ENCODE measurements around the gene PNKP. TPM values are rescaled to one million over a fixed set of nuclear protein-coding genes. Genes with fewer than 3 reads are reported as not detected.

Gene PNKP
- total and polyA plus RNA-seq, 10 of the 15 experiments (the other 5 are each of a cell fraction or from before 2014, with no cell fraction given): 2.9 to 82.3 (median 33.2) TPM

DNA sequence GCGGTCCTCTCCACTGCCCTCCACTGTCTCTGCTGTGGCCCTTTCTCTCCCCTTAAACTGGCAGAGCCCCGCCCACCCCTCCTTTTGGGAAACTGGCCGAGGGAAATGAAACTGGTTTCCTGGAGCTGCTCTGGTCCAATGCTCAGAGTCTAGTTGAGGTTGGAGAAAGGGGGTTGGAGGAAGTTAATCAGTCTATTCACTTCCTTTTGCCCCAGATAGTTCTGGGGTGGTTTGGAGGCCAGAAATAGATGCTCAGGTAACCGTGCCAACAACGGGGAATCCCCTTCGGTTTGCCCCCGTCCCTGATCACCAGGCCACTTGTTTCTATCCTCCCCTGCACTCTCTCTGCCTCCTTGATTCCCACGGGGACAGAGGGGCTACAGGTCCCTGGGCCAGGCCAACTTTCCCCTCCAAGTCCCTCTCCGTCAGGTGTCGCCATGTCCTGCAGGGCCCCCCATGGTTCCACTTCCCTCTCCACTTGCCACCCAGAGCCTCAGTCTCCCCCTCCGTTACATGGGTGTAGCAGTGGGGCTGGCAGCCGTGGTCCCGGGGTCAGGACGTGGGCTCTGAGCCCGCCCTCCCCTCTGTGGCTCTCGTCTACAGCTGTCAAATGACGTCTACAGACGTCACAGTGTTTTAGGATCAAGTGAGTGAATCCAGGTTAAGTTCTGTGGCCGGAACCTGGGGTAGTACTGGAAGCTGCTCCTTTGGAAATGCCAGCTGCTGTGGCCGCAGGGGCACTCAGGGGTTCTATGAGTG, 29.7 kb upstream of the PNKP start, which contains the start of gene IL4I1 (continued):
- TF ChIP-seq, protein P1, sequence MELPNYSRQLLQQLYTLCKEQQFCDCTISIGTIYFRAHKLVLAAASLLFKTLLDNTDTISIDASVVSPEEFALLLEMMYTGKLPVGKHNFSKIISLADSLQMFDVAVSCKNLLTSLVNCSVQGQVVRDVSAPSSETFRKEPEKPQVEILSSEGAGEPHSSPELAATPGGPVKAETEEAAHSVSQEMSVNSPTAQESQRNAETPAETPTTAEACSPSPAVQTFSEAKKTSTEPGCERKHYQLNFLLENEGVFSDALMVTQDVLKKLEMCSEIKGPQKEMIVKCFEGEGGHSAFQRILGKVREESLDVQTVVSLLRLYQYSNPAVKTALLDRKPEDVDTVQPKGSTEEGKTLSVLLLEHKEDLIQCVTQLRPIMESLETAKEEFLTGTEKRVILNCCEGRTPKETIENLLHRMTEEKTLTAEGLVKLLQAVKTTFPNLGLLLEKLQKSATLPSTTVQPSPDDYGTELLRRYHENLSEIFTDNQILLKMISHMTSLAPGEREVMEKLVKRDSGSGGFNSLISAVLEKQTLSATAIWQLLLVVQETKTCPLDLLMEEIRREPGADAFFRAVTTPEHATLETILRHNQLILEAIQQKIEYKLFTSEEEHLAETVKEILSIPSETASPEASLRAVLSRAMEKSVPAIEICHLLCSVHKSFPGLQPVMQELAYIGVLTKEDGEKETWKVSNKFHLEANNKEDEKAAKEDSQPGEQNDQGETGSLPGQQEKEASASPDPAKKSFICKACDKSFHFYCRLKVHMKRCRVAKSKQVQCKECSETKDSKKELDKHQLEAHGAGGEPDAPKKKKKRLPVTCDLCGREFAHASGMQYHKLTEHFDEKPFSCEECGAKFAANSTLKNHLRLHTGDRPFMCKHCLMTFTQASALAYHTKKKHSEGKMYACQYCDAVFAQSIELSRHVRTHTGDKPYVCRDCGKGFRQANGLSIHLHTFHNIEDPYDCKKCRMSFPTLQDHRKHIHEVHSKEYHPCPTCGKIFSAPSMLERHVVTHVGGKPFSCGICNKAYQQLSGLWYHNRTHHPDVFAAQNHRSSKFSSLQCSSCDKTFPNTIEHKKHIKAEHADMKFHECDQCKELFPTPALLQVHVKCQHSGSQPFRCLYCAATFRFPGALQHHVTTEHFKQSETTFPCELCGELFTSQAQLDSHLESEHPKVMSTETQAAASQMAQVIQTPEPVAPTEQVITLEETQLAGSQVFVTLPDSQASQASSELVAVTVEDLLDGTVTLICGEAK (IDR thresholded peaks at IDR 0.05; ENCODE audit: borderline replicate concordance): no peak; the same call in 1 of the 2 replicates
- peak; percentile 53; the same call in 1 of the 2 replicates for TF ChIP-seq SIN3A (IDR thresholded peaks at IDR 0.05; ENCODE audit: low read depth, low read length)
- TF ChIP-seq EGR1 (IDR thresholded peaks at IDR 0.05; ENCODE audit: borderline replicate concordance in 1 of 2, low read depth in 2 of 2, low read length in 2 of 2): peak in 1 of 2 experiments; percentile 3; a peak in 1 of 3 replicates
- 0 out of 2 replicates have a peak, but pooled peaks have one; percentile 18 for TF ChIP-seq NR2C1 (IDR thresholded peaks at IDR 0.05)
- TF ChIP-seq POLR2A (IDR thresholded peaks at IDR 0.05; ENCODE audit: low read depth, low read length): peak; percentile 69
- TF ChIP-seq, protein P2, sequence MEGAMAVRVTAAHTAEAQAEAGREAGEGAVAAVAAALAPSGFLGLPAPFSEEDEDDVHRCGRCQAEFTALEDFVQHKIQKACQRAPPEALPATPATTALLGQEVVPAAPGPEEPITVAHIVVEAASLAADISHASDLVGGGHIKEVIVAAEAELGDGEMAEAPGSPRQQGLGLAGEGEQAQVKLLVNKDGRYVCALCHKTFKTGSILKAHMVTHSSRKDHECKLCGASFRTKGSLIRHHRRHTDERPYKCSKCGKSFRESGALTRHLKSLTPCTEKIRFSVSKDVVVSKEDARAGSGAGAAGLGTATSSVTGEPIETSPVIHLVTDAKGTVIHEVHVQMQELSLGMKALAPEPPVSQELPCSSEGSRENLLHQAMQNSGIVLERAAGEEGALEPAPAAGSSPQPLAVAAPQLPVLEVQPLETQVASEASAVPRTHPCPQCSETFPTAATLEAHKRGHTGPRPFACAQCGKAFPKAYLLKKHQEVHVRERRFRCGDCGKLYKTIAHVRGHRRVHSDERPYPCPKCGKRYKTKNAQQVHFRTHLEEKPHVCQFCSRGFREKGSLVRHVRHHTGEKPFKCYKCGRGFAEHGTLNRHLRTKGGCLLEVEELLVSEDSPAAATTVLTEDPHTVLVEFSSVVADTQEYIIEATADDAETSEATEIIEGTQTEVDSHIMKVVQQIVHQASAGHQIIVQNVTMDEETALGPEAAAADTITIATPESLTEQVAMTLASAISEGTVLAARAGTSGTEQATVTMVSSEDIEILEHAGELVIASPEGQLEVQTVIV (IDR thresholded peaks at IDR 0.05; ENCODE audit: borderline replicate concordance, partially characterized antibody): no peak
- TF ChIP-seq, protein P3, sequence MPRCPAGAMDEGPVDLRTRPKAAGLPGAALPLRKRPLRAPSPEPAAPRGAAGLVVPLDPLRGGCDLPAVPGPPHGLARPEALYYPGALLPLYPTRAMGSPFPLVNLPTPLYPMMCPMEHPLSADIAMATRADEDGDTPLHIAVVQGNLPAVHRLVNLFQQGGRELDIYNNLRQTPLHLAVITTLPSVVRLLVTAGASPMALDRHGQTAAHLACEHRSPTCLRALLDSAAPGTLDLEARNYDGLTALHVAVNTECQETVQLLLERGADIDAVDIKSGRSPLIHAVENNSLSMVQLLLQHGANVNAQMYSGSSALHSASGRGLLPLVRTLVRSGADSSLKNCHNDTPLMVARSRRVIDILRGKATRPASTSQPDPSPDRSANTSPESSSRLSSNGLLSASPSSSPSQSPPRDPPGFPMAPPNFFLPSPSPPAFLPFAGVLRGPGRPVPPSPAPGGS (IDR thresholded peaks at IDR 0.05; ENCODE audit: borderline replicate concordance, insufficient read depth, low read depth, low read length, poor library complexity, severe bottlenecking): peak; percentile 76
- TF ChIP-seq, protein P4, sequence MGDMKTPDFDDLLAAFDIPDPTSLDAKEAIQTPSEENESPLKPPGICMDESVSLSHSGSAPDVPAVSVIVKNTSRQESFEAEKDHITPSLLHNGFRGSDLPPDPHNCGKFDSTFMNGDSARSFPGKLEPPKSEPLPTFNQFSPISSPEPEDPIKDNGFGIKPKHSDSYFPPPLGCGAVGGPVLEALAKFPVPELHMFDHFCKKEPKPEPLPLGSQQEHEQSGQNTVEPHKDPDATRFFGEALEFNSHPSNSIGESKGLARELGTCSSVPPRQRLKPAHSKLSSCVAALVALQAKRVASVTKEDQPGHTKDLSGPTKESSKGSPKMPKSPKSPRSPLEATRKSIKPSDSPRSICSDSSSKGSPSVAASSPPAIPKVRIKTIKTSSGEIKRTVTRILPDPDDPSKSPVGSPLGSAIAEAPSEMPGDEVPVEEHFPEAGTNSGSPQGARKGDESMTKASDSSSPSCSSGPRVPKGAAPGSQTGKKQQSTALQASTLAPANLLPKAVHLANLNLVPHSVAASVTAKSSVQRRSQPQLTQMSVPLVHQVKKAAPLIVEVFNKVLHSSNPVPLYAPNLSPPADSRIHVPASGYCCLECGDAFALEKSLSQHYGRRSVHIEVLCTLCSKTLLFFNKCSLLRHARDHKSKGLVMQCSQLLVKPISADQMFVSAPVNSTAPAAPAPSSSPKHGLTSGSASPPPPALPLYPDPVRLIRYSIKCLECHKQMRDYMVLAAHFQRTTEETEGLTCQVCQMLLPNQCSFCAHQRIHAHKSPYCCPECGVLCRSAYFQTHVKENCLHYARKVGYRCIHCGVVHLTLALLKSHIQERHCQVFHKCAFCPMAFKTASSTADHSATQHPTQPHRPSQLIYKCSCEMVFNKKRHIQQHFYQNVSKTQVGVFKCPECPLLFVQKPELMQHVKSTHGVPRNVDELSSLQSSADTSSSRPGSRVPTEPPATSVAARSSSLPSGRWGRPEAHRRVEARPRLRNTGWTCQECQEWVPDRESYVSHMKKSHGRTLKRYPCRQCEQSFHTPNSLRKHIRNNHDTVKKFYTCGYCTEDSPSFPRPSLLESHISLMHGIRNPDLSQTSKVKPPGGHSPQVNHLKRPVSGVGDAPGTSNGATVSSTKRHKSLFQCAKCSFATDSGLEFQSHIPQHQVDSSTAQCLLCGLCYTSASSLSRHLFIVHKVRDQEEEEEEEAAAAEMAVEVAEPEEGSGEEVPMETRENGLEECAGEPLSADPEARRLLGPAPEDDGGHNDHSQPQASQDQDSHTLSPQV (IDR thresholded peaks at IDR 0.05): 0 out of 2 replicates have a peak, but pooled peaks have one; percentile 8
- TF ChIP-seq ZSCAN29 (IDR thresholded peaks at IDR 0.05): no peak
- TF ChIP-seq EED (IDR thresholded peaks at IDR 0.05; ENCODE audit: low read depth): peak; percentile 89
- TF ChIP-seq ZZZ3 (IDR thresholded peaks at IDR 0.05; ENCODE audit: control insufficient read depth, insufficient read length, low read depth): no peak
- TF ChIP-seq SMAD5 (IDR thresholded peaks at IDR 0.05; ENCODE audit: low read depth): no peak
